Measurements from ENCODE around the gene ANO9. TPM values are rescaled to one million over a fixed set of nuclear protein-coding genes. Genes with fewer than 3 reads are reported as not detected.
A peak's percentile ranks its signal among the peaks of the same experiment; 100 is the strongest.
"Not testable (repeated sequence)": the region's sequence is repeated elsewhere in the genome, so short reads cannot be mapped to it uniquely, and the experiment has no call there.

Gene ANO9
- total and polyA plus RNA-seq, 2 donors (not counting 1 experiment from before 2014, with no cell fraction given) = not detected

- no peak overlapping the region for H3K4me2 ChIP-seq (ENCODE audit: extremely low read depth, insufficient read depth, low read length)
Measured at GRCh38 chr11:471468-472145, 29.8 kb upstream of the ANO9 start.

GRCh38 chr11:469684-470560 lies 28.1 kb upstream of the ANO9 start:
- peak overlapping the region; percentile 99 for H3K4me2 ChIP-seq (ENCODE audit: extremely low read depth, insufficient read depth, low read length)
- peak overlapping the region; percentile 62 for H3K9ac ChIP-seq (ENCODE audit: insufficient read depth, low read length)
- peak overlapping the region; percentile 97 for H3K27ac ChIP-seq (ENCODE audit: insufficient read depth, low read length)
- DNase-seq (ENCODE audit: low read depth in 2 of 2) = peak; percentile 47 to 88
- peaks cover 15% of the 10 kb centered on the region for H3K79me2 ChIP-seq (ENCODE audit: control insufficient read depth, insufficient read depth, low read length)
- H3K27me3 ChIP-seq (ENCODE audit: control insufficient read depth, insufficient read depth, low read length) = no peaks in the 10 kb centered on the region
- H3K4me3 ChIP-seq (replicated peaks in 1 of 4; ENCODE audit: control extremely low read depth in 1 of 4, insufficient read depth in 1 of 4, low read depth in 3 of 4, low read length in 4 of 4) = peak overlapping the region; percentile 17 to 48 (median 47)
- H3K36me3 ChIP-seq (ENCODE audit: control insufficient read depth, insufficient read depth, low read length) = no peaks in the 10 kb centered on the region
- H2AFZ ChIP-seq (ENCODE audit: low read length) = peak overlapping the region; percentile 73
- no peaks in the 10 kb centered on the region for H3K9me3 ChIP-seq (ENCODE audit: control insufficient read depth, insufficient read depth, low read depth, low read length)
- H4K20me1 ChIP-seq (ENCODE audit: control insufficient read depth, extremely low read depth, insufficient read depth, low read length) = no peaks in the 10 kb centered on the region
- peaks cover 11% of the 10 kb centered on the region for H3K4me1 ChIP-seq (ENCODE audit: control insufficient read depth, extremely low read depth, insufficient read depth, low read length)
- TF ChIP-seq EZH2 (IDR thresholded peaks at IDR 0.05; ENCODE audit: low read length, missing control alignments) (no peak), CTCF (conservative IDR thresholded peaks at IDR 0.05 in 1 of 2, IDR thresholded peaks at IDR 0.05 in 1 of 2; ENCODE audit: low read depth in 1 of 2, low read length in 2 of 2) (peak; percentile 24 to 29)

More at GRCh38 chr11:471468-472145, 29.8 kb upstream of the ANO9 start:
- Histone ChIP-seq H3K27ac (ENCODE audit: insufficient read depth, low read length) (no peak overlapping the region), H3K9me3 (ENCODE audit: control insufficient read depth, insufficient read depth, low read depth, low read length) (no peaks in the 10 kb centered on the region), H3K4me1 (ENCODE audit: control insufficient read depth, extremely low read depth, insufficient read depth, low read length) (peaks cover 11% of the 10 kb centered on the region), H3K36me3 (ENCODE audit: control insufficient read depth, insufficient read depth, low read length) (no peaks in the 10 kb centered on the region), H3K79me2 (ENCODE audit: control insufficient read depth, insufficient read depth, low read length) (peaks cover 19% of the 10 kb centered on the region), H4K20me1 (ENCODE audit: control insufficient read depth, extremely low read depth, insufficient read depth, low read length) (no peaks in the 10 kb centered on the region), H3K9ac (ENCODE audit: insufficient read depth, low read length) (no peak overlapping the region), H3K27me3 (ENCODE audit: control insufficient read depth, insufficient read depth, low read length) (no peaks in the 10 kb centered on the region), H3K4me3 (replicated peaks in 1 of 4; ENCODE audit: control extremely low read depth in 1 of 4, insufficient read depth in 1 of 4, low read depth in 3 of 4, low read length in 4 of 4) (no peak overlapping the region), H2AFZ (ENCODE audit: low read length) (no peak overlapping the region)
- TF ChIP-seq EZH2 (IDR thresholded peaks at IDR 0.05; ENCODE audit: low read length, missing control alignments) = no peak
- TF ChIP-seq CTCF (conservative IDR thresholded peaks at IDR 0.05 in 1 of 2, IDR thresholded peaks at IDR 0.05 in 1 of 2; ENCODE audit: low read depth in 1 of 2, low read length in 2 of 2) = no peak
- DNase-seq (ENCODE audit: low read depth in 2 of 2) = no peak

GRCh38 chr11:469026-469683 lies 27.3 kb upstream of the ANO9 start:
- peaks cover 11% of the 10 kb centered on the region for H3K4me1 ChIP-seq (ENCODE audit: control insufficient read depth, extremely low read depth, insufficient read depth, low read length)
- H3K9me3 ChIP-seq (ENCODE audit: control insufficient read depth, insufficient read depth, low read depth, low read length); H3K36me3 ChIP-seq (ENCODE audit: control insufficient read depth, insufficient read depth, low read length); H3K27me3 ChIP-seq (ENCODE audit: control insufficient read depth, insufficient read depth, low read length); H4K20me1 ChIP-seq (ENCODE audit: control insufficient read depth, extremely low read depth, insufficient read depth, low read length): not testable (repeated sequence)
- H3K4me2 ChIP-seq (ENCODE audit: extremely low read depth, insufficient read depth, low read length) = peak overlapping the region; percentile 99
- peak overlapping the region; percentile 17 to 48 (median 47) for H3K4me3 ChIP-seq (replicated peaks in 1 of 4; ENCODE audit: control extremely low read depth in 1 of 4, insufficient read depth in 1 of 4, low read depth in 3 of 4, low read length in 4 of 4)
- peak overlapping the region; percentile 73 for H2AFZ ChIP-seq (ENCODE audit: low read length)
- H3K79me2 ChIP-seq (ENCODE audit: control insufficient read depth, insufficient read depth, low read length) = peaks cover 12% of the 10 kb centered on the region
- peak overlapping the region; percentile 62 for H3K9ac ChIP-seq (ENCODE audit: insufficient read depth, low read length)
- peak overlapping the region; percentile 97 for H3K27ac ChIP-seq (ENCODE audit: insufficient read depth, low read length)
- peak in 1 of 2 donors; percentile 29 for DNase-seq (ENCODE audit: low read depth in 2 of 2)

Data from fibroblast of lung (primary cell).